Jurkat, Clone E6-1 (cell line): ENCODE results near the gene TARS1. TPM values are rescaled to one million over a fixed set of nuclear protein-coding genes. Genes with fewer than 3 reads are reported as not detected.

Experiments
- DNase-seq: peaks from one replicate; pipeline ENCODE4 v3.0.0-alpha.2; 2011; ENCODE audit warnings: low read depth, low spot score
- H3K4me3 ChIP-seq: 2 replicates; pipeline ENCODE4 v1.5.1; 2011; ENCODE audit warnings: mild to moderate bottlenecking, low read length, control low read depth, moderate library complexity
- polyA plus RNA-seq: library from polyadenylated mRNA; unstranded; fragments of >200 nt; gene quantifications from one replicate; pipeline ENCODE4 v1.2.1, GENCODE V29; 2012; ENCODE audit warnings: missing spikeins; ENCODE audit not compliant: insufficient read length, insufficient read depth

Gene TARS1
- 168 TPM for polyA plus RNA-seq

- H3K4me3 ChIP-seq, result peak within 1 kb of the TSS; percentile 89
- DNase-seq, result peak; percentile 100
Observed at GRCh38 chr5:33440482-33441240, at the start of gene TARS1. Gene TARS1, plus strand, starts transcription at chr5:33440965. Its CDS starts 122 bp downstream, at chr5:33441087.

GRCh38 chr5:33398501-33398900 lies 42.3 kb upstream of the TARS1 start:
- DNase-seq, result no peak
- no peak overlapping the region for H3K4me3 ChIP-seq

GRCh38 chr5:33400675-33401074 lies 40.1 kb upstream of the TARS1 start:
- no peak overlapping the region for H3K4me3 ChIP-seq
- no peak for DNase-seq

- no peak overlapping the region for H3K4me3 ChIP-seq
- DNase-seq, result no peak
Observed at GRCh38 chr5:33401482-33402390, 39.0 kb upstream of the TARS1 start.

GRCh38 chr5:33403187-33403586 lies 37.6 kb upstream of the TARS1 start:
- H3K4me3 ChIP-seq, result no peak overlapping the region
- no peak for DNase-seq

- no peak for DNase-seq
- H3K4me3 ChIP-seq, result no peak overlapping the region
Observed at GRCh38 chr5:33408816-33409215, 31.9 kb upstream of the TARS1 start.

- DNase-seq, result no peak
- no peak overlapping the region for H3K4me3 ChIP-seq
Observed at GRCh38 chr5:33409435-33410170, 31.2 kb upstream of the TARS1 start.

- H3K4me3 ChIP-seq, result no peak overlapping the region
- DNase-seq, result no peak
Observed at GRCh38 chr5:33410221-33410620, 30.5 kb upstream of the TARS1 start.

- no peak overlapping the region for H3K4me3 ChIP-seq
- DNase-seq, result no peak
Observed at GRCh38 chr5:33411498-33411897, 29.3 kb upstream of the TARS1 start.

- H3K4me3 ChIP-seq, result no peak overlapping the region
- DNase-seq, result no peak
Observed at GRCh38 chr5:33415811-33416354, 24.9 kb upstream of the TARS1 start.

- DNase-seq, result no peak
- H3K4me3 ChIP-seq, result no peak overlapping the region
Observed at GRCh38 chr5:33417632-33418031, 23.1 kb upstream of the TARS1 start.

- H3K4me3 ChIP-seq, result no peak overlapping the region
- DNase-seq, result no peak
Observed at GRCh38 chr5:33420946-33421345, 19.8 kb upstream of the TARS1 start.

GRCh38 chr5:33422191-33422590 lies 18.6 kb upstream of the TARS1 start:
- DNase-seq, result no peak
- no peak overlapping the region for H3K4me3 ChIP-seq

GRCh38 chr5:33423018-33423630 lies 17.6 kb upstream of the TARS1 start:
- H3K4me3 ChIP-seq, result no peak overlapping the region
- peak; percentile 27 for DNase-seq

- H3K4me3 ChIP-seq, result no peak overlapping the region
- DNase-seq, result no peak
Observed at GRCh38 chr5:33425314-33425713, 15.5 kb upstream of the TARS1 start.

- DNase-seq, result no peak
- H3K4me3 ChIP-seq, result no peak overlapping the region
Observed at GRCh38 chr5:33430983-33431382, 9.8 kb upstream of the TARS1 start.

GRCh38 chr5:33432656-33433055 lies 8.1 kb upstream of the TARS1 start:
- no peak for DNase-seq

GRCh38 chr5:33433303-33434240 lies 7.2 kb upstream of the TARS1 start:
- H3K4me3 ChIP-seq, result no peak overlapping the region
- no peak for DNase-seq

More at GRCh38 chr5:33432656-33433055, 8.1 kb upstream of the TARS1 start:
- no peak overlapping the region for H3K4me3 ChIP-seq
